GM04503 (cell line): ENCODE results near the gene SERTAD3.

ENCODE experiments used
- DNase-seq: peaks from one replicate; pipeline ENCODE4 v3.0.0-alpha.2; 2012; ENCODE audit warnings: low read depth

Gene SERTAD3

DNA sequence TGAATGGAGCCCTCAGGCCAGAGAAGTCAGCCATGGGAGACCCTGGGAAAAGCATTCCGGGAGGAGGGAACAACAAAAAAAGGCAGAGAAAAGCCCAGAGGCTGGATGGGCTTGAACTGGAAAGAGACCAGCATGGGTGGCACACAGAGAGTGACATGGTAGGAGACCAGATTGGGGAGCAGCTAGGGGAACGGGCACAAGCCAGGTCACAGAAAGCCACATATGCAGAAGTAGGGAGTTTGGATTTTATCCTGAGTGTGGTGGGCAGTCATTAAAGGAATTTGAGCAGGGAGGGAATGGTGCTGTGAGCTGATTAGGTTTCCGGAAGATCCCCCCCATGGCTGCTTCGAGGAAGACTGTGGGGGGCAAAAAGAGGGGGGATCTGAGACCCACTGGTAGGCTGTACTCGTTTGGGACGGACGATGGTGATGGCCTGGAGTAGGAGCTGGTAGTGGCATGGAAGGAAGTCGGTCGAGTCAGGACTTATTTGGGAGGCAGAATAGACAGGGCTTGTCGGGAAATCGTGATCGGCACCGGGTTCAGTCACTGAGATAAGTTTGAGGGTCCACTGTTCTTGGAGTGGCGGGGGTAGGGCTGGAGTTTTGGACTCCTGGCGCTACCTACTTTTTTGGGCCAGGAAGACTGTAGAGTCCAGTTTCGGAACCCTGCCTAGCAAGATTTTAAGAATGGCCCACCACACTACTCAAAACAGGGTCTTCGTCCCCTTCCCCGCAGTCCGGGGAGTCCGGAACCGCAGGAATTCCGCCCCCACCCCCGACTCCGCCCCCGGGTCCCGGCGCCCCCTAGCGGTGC, 19.3 kb downstream of the SERTAD3 start:
- DNase-seq, result no peak

DNA sequence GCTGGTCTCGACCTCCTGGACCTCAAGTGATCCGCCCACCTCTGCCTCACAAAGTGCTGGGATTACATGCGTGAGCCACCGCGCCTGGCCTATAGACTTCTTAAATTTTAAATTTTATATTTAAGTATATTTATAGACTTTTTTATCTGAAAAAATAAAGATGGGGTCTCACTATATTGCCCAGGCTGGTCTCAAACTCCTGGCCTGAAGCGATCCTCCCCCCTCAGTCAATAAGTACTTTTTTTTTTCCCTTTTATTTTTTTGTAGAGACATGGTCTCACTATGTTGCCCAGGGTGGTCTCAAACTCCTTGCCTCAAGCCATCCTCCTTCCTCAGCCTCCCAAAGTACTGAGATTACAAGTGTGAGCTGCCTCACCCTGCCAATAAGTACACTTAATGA, 20.2 kb downstream of the SERTAD3 start:
- no peak for DNase-seq

DNA sequence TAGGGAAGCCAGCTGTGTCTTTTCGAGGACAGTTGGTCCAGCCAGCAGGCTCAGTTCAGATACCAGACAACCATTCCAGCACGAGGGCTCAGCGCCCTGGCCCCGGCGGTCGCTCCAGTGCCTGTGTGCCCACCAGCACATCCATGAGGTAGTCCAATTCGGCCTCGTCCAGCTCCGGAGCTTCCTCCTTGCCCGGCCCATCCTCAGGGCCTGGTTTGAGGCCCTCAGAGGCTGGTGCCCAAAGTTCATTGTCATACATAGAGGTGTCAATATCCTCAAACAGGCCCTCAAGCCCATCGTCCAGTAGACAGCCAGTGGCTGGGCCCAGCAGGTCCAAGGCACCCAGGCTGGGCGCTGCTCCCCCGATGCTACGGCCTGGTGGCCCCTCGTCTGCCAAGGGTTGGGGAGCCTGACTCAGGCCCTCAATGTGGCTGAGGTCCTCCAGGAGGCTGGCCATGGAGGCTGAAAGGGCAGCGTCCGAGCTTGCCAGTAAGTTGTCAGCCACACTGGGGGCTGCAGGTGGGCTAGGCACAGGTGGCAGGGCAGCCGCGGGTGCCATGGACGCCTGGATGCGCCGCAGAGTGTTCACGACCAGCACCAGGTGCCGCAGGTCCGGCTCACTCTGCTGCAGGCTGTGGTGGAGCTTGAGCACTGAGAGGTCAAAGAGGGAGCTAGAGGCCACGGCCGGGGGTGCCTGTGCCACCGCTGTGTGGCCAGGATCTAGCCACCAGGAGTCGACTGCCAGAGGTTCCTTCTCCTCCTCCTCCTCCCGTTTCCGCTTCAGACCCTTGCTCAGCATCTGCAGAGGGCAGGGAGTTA, 21.2 kb downstream of the SERTAD3 start:
- no peak for DNase-seq

DNA sequence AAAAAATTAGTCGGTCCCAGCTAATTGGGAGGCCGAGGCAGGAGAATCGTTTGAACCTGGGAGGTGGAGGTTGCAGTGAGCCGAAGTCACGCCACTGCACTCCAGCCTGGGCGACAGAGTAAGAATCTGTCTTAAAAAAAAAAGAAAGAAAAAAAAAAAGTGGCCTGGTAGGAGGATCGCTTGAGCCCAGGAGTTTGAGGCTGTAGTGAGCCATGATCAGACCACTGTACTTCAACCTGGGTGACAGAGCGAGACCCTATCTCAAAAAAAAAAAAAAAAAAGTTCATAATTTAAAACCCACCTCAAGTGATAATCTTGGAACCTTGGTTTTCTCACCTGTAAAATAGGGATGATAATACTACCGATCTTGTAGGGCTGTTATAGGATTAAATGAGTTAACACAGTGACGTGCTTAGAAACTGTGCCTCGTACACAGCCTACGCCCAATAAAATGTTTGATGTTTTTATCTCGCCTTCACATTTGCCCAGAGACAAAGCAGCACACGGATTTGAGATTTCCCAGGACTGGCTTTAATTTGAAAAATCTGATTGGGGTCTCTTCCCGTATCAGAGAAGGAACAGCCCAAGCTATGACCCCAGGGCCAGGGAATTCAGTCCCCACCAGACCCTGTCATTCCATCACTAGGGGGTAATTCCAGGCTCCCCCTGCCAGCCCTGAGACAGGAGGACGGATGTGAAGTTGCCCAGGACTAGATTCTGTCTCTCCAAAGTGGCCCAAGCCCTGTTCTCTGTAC, 22.0 kb downstream of the SERTAD3 start:
- no peak for DNase-seq

DNA sequence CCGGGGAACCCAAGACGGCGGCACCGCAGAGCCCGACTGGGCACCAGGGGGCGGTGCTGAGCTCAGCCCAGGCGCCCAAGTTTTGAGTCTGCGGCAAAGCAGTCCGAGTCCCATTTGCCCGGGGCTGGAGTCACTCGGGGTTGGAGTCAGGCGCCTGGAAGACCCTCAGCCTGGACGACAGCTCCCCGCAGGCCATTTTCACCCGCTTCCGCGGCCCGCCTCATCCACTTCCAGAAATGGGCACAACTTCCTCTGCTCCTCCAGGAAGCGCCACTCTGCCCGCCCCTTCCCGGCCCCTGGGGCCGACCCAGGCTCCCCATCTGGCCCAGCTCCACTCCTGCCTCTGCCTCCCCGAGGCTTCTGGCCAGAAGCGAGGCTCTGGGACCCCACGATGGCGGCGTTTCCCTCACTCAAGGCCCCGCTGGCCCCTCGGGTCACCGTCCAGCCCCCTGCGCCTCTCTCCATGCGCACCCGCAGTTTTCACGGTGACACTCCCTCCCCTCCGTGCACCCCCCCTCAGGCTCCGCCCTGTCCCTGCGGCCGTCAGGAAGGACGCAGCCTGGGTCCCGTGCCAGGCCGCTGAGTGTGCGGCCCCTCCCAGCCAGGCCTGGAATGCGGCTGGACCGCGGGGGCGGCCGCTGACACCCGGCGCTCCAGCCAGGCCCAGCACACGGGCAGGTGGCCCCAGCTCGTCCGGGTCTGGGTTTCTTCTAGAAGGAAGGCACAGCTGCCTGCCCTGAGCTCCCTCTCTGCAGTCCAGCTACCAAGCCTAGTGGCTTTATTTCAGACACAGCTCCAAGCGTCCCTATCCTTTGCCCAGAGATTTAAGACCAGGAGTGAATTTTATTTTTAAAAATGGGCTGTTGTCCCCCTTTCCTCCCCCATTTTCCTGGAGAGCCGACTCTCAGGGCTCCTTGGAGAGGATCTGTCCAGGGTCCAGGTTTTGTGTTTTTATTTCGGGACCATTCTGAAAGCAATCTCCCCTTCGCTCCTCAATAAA, 23.1 kb downstream of the SERTAD3 start:
- peak; percentile 64 for DNase-seq

DNA sequence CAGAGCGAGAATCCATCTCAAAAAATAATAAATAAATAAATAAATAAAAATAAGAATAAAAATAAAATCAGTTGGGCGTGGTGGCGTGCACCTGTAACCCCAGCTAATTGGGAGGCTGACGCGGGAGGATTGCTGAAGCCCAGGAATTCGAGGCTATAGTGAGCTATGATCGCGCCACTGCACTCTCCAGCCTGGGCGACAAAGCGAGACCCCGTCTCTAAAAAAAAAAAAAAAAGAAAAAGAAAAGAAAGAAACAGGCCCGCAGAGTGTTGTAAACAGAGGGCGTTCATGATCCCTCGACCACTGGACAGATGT, 23.7 kb downstream of the SERTAD3 start:
- DNase-seq, result no peak

DNA sequence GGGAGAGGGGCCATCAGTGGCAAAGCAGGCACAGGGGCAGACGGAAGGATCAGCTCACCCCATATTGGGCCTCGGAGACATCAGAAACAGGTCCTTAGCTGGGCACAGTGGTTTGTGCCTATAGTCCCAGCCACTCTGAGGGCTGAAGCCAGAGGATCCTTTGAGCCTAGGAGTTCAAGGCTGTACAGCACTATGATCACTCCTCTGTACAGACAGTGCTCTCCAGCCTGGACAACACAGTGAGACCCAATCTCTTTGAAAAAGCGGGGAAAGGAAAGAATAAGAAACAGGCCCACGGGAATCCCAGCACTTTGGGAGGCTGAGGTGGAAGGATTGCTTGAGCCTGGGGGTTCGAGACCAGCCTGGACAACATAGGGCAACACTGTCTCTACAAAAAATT, 24.4 kb downstream of the SERTAD3 start:
- DNase-seq, result no peak

DNA sequence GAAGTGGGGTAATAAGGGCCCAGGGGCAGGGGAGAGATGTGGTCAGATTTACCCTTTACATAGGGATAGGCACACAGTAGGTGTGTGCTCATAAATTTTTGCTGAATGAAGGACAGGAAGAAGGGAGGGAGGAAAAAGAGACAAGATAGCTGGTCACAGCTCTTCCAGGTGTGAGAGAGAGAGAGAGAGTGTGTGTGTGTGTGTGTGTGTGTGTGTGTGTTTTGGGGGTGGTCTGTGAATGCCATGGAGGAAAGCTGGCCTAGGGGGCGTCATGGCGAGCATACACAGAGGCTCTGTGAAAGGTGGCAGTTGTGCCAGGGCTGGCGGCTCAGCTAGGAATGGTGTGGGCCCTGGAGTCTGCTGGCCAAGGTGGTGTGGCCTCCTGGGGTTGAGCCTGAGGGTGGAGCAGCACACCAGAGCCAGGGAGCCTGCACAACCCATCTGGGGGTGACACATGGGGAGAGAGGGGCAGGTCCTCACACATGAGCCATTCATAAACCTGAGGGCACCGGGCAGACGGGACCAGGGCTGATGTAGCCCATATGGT, 25.0 kb downstream of the SERTAD3 start:
- DNase-seq, result no peak

DNA sequence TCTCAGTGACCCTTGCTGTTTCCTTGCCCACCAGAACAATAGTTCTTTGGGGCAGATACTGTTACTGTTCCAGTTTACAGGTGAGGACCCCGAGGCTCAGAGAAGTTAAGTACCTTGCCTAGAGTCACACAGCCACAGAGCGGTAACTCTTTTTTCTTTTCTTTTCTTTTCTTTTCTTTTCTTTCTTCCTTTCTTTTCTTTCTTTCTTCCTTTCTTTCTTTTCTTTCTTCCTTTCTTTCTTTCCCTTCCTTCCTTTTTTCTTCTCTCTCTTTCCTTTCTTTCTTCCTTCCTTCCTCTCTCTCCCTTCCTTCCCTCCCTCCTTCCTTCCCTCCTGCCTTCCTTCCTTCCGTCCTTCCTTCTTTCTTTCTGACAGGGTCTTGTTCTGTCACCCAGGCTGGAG, 26.1 kb downstream of the SERTAD3 start:
- DNase-seq, result no peak

DNA sequence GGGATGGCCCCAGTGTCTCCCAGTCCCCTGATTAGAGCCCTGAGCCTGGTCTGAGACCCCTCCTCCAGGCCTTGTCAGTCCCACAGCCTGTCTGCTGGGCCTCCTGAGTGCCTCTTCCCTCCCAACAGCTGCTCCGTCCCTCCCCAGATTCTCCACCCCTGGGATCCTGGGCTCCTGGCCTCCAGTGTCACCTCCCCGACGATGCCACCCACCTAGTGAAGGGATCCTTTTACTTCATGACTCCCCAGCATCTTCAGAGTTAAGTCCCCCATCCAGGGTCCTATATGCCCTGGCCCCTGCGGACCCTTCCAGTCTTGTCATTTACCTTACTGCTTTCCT, 26.5 kb downstream of the SERTAD3 start:
- DNase-seq, result no peak

DNA sequence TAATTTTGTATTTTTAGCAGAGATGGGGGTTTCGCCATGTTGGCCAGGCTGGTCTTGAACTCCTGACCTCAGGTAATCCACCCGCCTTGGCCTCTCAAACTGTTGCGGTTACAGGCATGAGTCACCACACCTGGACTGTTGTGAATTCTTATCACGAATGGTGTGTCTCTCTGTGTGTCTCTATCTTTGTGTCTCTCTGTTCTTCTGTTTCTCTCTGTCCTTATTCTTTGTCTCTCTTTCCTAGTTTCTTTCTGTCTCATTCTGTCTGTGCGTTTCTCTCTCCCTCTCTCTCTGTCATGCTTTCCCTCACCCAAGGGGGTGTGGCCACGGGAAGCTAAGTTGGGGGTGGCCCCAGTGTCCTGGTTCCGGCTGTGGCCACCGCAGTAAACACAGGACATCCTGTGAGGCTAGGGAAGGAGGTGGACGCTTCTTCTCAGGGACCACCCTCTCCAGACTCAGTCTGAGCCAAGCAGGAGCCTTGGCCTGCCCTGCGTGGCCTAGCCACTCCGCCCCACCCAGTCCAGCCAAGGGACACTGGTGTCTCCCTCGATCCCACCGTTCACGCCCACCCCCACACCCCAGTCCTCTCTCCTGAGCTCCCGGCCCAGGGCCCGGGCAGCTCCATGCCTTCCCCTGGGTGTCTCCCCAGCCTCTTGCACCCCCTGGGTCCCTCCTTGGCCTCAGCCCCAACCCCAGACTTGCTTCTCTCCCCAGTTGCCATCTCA, 27.1 kb downstream of the SERTAD3 start:
- no peak for DNase-seq

DNA sequence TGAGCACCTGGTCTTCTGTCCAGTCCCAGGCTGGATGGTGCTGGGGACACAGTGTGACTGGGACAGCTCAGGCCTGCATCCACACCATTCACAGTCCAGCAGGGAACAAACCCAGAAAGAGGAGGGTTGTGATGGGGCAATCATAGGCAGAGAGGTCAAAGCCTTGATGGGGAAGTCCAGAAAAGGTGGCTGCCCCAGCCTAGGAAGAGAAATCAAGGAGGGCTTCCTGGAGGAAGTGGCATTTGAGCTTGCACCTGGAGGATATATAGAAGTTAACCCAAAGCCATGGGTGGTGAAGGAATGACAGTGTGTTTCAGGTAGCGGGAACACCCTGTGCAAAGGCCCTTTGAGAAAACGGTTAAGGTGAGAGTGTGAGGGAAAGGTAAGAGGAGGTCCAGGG, 28.4 kb downstream of the SERTAD3 start:
- DNase-seq, result no peak

DNA sequence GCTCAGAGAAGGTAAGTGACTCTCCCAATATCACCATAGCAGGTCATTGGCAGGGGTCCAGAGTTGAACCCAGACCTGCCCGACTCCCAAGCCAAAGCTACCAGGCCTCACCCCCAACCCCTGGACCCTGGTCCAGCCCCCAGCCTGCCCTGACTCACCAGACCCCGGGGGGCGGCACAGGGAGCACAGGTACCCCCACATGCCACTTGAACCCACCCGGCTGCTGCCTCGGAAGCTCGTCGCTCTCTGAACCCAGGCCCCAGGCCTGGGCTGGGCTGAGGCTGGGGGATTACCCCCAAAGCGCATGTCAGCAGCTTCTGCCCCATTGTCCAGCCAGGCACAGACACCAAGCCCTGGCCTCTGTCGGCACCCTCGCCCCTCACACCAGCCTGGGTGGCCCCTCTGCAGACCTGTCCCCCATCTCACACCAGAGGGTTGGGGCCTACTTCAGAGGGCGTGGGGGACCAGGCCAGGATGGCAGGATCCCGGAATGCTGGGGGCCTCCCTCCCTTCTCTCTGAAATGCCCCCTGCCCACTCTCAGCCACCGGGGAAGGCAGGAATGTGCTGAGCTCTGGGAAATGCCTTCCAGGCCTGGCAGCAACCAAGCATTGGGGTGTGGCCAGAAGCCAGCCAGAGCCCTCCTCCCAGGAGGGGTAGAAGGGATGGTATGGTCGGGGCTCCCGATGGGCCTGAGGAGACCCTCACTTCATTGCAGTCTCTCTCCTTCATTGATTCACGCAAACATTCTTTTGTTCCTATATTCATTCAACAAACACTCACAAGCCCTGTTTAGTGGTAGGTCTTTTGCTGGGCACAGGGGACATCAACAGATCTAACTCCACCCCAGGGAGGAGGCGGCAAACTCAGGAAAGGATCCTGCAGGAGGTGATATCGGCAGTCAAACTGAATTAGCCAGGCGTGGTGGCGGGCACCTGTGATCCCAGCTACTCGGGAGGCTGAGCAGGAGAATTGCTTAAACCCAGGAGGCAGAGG, 29.3 kb downstream of the SERTAD3 start:
- no peak for DNase-seq

DNA sequence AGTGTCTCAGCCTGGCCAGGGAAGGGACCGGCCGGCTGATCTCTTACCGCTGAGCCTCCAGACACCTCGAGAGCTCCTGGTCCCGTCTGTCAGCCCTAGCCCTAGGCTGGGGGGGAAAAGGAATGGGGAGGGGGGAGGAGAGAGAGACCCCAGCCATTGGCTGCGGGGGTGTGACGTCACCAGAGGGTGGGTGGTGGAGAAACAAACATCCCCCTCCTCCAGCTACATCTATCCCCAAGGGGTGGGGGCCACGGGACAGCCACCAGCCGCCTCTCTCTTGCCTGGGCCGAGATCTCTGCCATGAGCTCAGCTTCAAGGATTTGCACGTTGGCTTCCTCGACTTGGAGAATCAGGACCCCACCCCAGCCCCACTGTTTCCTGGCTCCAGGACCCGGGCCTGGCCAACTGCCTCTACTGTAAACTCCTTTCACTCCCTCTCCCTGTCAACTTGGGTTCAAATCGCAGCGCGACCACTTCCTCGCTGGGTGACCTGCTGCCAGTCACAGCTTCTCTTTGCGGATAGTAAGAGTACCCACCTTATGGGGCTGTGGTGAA, 30.8 kb downstream of the SERTAD3 start, which contains the start of gene PRX:
TSS of gene PRX (minus strand) at position 88 of the 555 bp plus-strand sequence. CDS start 5,446 bp downstream, outside the sequence.
- no peak for DNase-seq

DNA sequence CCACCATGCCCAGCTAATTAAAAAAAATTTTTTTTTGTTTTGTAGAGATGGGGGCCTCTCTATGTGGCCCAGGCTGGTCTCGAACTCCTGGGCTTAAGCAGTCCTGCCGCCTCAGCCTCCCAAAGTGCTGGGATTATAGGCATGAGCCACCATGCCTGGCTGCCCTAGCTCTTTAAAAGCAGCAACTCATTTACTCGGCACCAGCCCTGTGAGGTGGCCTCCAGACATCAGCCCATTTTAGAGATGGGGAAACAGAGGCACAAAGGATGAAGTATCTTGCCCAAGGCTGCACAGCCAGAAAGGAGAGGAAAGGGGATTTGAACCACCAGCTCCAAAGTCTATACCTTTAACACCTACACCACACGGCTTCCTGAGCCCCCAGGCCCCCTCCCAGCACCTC, 31.3 kb downstream of the SERTAD3 start:
- DNase-seq, result no peak

DNA sequence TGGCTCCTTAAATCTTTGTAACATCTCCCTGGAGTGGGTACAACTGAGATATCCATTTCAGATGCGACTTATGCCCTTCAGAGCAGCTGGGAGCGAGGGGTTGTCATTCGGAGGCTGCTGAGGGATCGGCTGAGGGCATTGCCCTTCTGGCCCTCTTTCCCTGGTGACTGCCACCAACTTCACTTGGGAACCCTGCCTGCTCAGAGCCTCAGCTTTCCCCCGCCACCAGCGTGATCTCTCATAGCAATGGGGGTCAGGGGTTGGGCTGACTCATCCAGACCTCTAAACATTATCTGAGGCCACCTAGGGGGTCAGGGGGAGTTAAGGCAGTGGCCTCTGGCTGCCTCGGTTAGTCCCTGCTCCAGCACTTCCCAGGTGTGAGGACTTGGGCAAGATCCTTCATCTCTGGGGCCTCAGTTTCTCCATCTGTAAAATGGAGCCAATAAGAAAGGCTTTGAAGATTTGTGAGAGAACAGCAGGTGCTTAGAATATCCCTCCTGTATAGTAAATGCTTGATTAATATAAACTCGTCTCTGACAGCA, 32.1 kb downstream of the SERTAD3 start:
- no peak for DNase-seq

DNA sequence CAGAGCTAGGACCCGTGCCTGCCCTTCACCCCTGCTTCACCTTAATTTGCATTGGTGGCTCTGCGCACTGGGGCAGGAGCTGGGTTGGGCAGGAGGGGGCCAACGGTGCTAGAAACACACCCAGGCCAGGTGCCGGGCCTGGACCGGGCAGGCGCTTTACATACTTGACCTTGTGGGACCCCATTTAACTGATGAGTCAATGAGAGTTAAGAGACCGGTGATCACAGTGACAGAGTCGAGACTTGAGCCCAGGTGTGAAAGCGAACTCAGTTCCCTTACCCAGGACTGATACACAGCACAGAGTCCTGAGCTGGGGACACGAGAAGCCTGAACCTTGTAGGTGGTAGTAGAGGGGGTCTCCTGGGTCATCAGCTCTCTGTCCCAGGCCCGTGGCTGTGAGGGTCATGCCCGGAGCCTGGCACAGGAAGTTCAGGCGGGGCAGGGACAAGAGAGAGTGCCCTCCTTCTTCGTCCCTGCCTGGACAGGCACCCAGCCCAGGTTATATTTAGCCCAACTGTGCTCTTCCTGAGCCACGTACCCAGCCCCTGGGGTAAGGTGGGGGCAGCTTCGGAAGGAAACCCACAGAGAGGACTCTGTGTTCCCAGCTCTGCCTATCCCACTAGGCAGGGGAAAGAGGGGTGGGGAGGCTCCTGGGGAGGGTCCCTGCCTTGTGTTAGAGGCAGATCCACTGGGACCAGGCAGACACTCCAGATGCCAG, 32.9 kb downstream of the SERTAD3 start:
- DNase-seq, result no peak

DNA sequence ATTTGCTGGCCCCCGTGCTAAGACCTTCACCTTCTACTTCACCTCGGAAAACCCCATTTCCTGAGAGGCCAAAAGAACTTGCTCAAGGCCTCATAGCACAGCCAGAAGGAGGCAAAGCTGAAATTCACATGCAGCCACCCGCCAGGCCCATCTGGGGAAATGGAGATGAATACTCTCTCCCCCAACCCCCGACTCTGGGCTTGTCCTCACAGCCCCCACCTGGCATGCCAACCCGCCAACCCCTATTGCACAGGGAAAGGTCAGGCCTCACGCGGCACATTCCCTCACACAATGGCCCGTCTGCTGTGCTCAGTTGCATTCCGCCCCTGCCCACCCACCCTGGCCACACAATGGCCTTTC, 34.1 kb downstream of the SERTAD3 start:
- DNase-seq, result no peak
